Left ventricle myocardium superior (tissue), 1 donor: ENCODE data around the gene GOLIM4. TPM values are rescaled to one million over a fixed set of nuclear protein-coding genes. Genes with fewer than 3 reads are reported as not detected.
"Not testable (repeated sequence)": the region's sequence is repeated elsewhere in the genome, so short reads cannot be mapped to it uniquely, and the experiment has no call there.

Experiments used
- ATAC-seq: fragments of 200-7000 bp; cut with Tn5 transposase; one replicate; pipeline ENCODE4 v1.9.1; 2020; ENCODE audit warnings: mild to moderate bottlenecking, moderate library complexity
- DNase-seq: peaks from one replicate; pipeline ENCODE4 v3.0.0-alpha.2; 2020
- intact Hi-C: fragments of 100-400 bp; cut with micrococcal nuclease; formaldehyde crosslinking; loops from one replicate; pipeline ENCODE4 v1.11.0; 2022
- total RNA-seq: library from RNA; stranded (reverse); fragmentation: NEBNext Ultra II Directional; extraction: Animal tissue kit (Norgen Biotek cat#: 25700); gene quantifications from one replicate; pipeline ENCODE4 v1.2.1, GENCODE V29; 2021
- donor health status: DM: no; HTN: yes; CAD: no; lungs with severe emphysema.

GOLIM4 gene
- total RNA-seq, 1 donor from 2014 or later = 63.2 TPM

- intact Hi-C loops = no loop called here
- DNase-seq (no peak), ATAC-seq (no peak)
Measured at GRCh38 chr3:168081856-168082255, 13.9 kb downstream of the GOLIM4 start.

DNA sequence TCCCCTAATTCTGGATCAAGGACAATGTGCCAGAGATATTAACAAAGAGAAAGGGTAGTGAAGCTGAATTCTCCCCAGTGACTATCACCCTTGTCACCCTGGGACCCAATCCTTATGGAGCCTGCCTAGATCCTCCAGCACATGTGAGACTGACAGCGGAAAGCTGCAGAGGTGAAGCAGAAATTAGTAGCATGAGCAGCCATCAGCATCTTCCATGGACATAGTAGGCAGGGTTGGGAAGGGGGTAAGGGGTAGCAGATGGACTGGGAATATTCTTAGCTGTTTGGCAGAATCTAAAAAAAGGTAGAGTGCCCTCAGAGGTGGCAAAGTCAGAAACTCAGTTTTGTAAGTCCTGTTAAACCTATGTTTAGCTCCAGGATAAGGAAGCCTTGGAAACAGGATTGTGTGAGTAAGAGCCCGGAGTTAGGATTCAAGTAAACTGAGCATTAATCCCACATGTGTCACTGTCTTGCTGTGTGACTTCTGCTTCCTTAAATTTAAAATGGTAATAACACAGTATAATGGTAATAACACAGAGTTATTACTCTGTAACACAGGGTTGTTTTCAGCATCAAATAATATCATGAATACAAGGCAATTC lies 14.5 kb downstream of the GOLIM4 start:
- intact Hi-C loops = no loop called here
- ATAC-seq (peak; percentile 68), DNase-seq (no peak)

DNA sequence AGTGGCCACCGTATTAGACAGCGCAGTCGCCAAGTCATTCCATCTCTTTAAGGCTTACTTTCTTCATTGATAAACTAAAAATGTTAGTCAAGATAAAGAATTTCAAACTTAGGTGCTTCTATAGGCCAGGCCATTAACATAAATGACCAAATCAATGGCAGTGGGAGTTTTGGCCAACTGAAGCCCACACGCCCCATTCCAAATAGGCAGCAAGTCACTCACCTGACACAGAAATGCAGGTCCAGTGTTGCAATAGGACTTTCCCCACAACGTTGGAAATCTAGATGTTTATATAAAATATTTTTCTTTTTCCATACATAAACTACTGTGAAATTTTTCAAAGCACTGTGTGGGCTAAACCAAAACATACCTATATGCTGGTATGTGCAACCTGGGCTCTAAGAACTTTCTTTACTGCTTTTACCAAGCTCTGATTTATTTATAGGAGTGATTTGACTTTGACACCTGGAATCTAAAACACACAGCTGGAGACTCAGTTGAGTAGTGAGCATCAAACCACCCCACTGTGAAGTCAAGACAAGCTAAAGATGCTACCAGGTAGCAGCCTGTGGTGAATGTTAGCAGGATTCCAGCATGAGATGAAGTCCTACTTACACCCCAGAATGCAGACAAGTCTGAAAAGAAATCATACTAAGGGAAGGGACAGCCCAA lies 15.1 kb downstream of the GOLIM4 start:
- intact Hi-C loops = no loop called here
- ATAC-seq = peak; percentile 13
- DNase-seq = no peak

- DNase-seq (no peak), ATAC-seq (no peak)
- intact Hi-C loops = no loop called here
Measured at GRCh38 chr3:168080022-168080421, 15.7 kb downstream of the GOLIM4 start.

DNA sequence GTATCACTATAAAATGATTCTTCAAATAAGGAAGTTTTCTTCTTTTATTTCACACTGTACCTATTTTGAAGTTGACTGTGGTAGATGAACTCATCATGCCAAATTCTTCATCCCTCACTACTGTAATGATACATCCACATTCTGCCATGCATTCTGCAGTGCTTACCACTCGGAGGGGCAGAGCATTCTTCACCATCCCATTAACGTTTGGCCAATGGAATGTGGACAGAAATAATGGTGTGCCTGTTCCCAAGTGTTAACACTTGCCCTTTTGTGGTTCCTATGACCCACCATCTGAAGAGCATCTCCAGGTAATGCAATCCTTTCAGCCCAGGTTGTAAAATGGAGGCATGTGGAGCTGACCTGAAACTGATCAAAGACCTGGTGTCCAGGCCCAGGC lies 18.6 kb downstream of the GOLIM4 start:
- intact Hi-C loops = no loop called here
- ATAC-seq (no peak), DNase-seq (no peak)

GRCh38 chr3:168073842-168074605 lies 21.7 kb downstream of the GOLIM4 start:
- intact Hi-C loops = no loop called here
- DNase-seq (no peak), ATAC-seq (peak; percentile 40)

- no peak for ATAC-seq
- DNase-seq = no peak
- intact Hi-C loops = no loop called here
Measured at GRCh38 chr3:168072323-168072650, 23.4 kb downstream of the GOLIM4 start.

DNA sequence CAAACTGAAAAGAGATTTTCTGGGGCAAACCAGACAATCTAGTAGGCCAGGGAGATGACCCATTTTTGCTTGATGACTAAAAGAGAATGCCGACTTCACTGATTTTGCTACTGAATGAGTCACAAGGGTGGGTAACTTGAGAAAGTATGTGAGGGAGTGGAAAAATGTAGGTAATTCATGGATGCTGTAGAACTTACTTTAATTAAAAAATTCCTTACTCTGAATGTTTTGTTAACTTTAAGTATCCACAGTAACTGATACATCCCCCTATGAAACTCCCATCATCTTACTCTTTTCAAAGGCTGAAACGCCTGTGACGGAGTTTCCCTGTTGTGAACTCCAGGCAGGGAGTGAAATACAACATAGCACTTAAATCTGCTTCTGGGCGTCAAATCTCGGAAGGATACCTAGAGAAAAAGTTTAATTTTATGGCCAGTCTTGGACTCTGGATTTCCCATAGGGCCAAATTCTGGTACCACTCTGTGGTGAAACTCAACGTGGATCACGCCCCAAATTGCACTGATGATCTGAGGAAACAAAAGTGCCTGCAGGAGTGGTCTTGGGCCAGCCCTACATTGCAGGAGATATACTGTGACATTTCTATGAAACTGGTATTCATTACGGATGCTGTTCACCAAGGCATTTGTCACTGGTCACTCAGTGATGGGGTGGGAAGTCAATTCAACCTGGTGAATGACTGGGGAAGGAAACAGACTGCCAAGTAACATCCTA lies 24.0 kb downstream of the GOLIM4 start:
- ATAC-seq (peak; percentile 26), DNase-seq (no peak)
- intact Hi-C loops = no loop called here

- intact Hi-C loops = no loop called here
- ATAC-seq (no peak), DNase-seq (no peak)
Measured at GRCh38 chr3:168070919-168071318, 24.8 kb downstream of the GOLIM4 start.

DNA sequence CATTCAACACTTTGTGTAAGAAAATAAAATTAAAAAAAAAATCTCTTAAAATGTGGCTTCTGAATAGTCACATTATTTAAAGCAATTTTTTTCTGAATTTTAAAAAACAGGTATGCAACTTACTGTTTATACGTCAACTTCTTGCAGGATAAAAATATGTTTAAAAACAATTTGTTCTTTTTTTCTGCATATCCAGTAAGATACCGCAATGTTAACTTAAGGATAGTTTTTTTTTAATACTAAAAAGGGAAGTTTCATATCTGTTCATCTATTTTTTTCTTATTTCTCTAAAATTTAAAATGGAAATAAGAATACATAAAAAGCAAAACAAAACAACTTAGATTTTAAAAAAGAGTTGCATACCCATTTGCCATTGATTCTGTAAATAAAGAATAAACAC lies 27.4 kb downstream of the GOLIM4 start:
- intact Hi-C loops = no loop called here
- DNase-seq (no peak), ATAC-seq (no peak)

GRCh38 chr3:168066882-168067281 lies 28.8 kb downstream of the GOLIM4 start:
- no peak for DNase-seq
- ATAC-seq = no peak

DNA sequence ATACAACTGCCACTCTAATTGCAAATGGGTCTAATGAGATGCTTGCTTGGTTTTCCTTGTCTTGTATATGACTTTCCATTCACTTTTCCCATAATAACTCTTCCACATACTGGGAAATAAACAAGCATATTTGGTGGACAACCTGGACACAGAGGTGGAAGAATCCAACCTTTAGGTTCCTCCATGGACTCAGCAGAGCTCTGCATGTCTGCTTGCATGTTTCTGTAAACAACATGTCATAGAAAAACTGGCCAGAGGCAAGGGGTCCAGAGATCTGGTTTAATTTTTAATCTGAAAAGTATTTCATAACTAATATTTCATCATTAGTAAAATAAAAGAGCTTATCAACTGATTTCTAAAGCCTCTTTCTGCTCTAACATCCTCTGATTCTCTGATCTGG lies 30.2 kb downstream of the GOLIM4 start:
- DNase-seq (no peak), ATAC-seq (no peak)
- intact Hi-C loops = no loop called here

More at GRCh38 chr3:168066882-168067281, 28.8 kb downstream of the GOLIM4 start:
- intact Hi-C loops = no loop called here

DNA sequence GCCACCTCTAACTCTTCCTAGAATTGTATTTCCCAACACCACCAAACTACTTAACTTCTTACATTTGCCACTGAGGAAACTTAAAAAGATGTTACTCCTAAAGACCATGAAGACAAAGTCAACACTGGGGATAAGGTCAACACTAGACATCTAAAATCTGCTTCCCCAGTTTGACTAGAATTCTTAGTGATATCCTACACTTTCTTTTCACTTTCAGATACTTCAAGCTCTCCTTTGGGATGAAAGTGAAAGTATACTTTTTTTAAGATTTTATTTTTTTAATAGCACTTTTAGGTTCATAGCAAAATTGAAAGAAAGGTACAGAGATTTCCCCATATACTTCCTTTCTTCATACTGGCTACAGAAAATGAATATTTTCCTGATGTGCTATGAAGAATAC lies 32.6 kb downstream of the GOLIM4 start:
- DNase-seq = no peak
- no peak for ATAC-seq
- intact Hi-C loops = no loop called here

DNA sequence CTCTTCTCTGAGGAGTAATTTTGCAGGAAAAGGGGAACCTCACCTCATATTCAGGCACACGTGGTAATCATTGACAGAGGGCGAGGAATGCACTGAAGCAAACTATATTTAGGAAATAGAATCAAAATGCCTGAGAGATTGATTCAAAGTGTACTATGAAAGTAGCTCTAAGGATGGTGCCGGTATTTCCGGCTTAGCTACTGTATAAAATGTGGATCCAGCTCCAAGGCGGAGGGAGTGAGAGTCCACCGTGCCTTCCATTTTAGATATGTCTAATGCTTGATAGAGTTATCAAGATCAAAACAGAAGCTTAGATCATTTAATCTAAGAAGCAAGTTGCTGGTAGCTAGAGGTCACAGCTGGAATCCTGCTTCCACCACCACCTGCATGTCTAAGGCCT lies 33.0 kb downstream of the GOLIM4 start:
- ATAC-seq (no peak), DNase-seq (no peak)
- intact Hi-C loops = no loop called here

- intact Hi-C loops = no loop called here
- DNase-seq = no peak
- ATAC-seq = no peak
Measured at GRCh38 chr3:168061332-168061996, 34.3 kb downstream of the GOLIM4 start.

DNA sequence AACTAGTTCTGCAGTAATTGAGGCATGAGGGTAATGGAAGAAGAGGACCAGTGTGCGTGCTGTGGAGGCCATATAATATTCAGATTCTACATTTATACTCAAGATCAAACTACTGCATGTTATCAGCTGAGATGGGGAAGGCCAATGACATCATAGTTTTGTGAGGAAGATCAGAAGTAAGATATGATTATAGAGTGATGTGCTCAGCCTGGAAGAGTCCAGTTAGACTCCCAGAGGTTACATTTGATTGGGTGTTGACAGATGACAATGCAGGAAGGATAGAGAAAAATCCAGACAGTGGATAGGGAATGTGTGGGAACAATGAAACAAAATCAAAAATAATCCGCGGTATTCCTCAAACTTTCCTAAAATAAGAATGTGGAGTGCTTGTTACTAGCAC lies 35.4 kb downstream of the GOLIM4 start:
- no peak for DNase-seq
- no peak for ATAC-seq
- intact Hi-C loops = no loop called here

DNA sequence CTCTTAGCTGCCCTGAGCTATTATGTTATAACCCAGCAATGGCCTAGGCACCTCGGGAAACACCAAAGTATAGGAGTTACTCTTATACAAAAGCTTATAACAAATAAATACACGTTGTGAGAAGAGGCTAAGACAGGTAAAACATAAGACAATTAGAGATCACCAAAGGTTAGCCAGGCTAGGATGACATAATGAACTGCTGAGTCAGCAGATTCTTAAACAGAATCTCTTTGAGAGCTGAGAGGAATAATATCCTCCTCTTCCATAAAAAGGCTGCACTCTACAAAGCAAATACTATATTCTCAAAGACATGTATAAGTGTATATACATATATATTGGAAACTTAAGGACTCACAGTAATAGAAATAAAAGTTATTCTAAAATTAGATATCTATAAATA lies 37.2 kb downstream of the GOLIM4 start:
- intact Hi-C loops = no loop called here
- no peak for ATAC-seq
- no peak for DNase-seq

DNA sequence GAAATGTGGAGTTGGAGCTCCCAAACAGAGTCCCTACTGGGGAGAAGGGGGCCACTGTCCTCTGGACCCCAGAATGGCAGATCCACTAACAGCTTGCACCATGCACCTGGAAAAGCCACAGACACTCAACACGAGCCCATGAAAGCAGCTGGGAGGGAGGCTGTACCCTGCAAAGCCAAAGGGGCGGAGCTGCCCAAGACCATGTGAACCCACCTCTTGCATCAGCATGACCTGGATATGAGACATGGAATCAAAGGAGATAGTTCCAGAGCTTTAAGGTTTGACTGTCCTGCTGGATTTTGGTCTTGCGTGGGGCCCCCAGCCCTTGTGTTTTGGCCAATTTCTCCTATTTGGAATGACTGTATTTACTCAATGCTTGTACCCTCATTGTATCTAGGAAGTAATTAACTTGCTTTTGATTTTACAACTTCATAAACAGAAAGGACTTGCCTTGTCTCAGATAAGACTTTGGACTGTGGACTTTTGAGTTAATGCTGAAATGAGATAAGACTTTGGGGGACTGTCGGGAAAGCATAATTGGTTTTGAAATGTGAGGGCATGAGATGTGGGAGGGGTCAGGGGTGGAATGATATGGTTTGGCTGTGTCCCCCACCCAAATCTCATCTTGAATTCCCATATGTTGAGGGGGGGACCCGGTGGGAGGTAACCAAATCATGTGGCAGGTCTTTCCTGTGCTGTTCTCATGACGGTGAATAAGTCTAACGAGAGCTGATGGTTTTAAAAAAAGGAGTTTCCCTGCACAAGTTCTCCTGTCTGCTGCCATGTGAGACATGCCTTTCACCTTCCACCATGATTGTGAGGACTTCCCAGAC lies 39.1 kb downstream of the GOLIM4 start:
- ATAC-seq, DNase-seq, intact Hi-C loops: not testable (repeated sequence)

- ATAC-seq (no peak), DNase-seq (no peak)
- intact Hi-C loops = no loop called here
Measured at GRCh38 chr3:168054447-168054846, 41.3 kb downstream of the GOLIM4 start.
